ENCODE results near the gene HOXA9. TPM values are rescaled to one million over a fixed set of nuclear protein-coding genes. Genes with fewer than 3 reads are reported as not detected.
A peak's percentile ranks its signal among the peaks of the same experiment; 100 is the strongest.

Gene HOXA9
- total RNA-seq, 1 donor from 2014 or later: not detected

DNA sequence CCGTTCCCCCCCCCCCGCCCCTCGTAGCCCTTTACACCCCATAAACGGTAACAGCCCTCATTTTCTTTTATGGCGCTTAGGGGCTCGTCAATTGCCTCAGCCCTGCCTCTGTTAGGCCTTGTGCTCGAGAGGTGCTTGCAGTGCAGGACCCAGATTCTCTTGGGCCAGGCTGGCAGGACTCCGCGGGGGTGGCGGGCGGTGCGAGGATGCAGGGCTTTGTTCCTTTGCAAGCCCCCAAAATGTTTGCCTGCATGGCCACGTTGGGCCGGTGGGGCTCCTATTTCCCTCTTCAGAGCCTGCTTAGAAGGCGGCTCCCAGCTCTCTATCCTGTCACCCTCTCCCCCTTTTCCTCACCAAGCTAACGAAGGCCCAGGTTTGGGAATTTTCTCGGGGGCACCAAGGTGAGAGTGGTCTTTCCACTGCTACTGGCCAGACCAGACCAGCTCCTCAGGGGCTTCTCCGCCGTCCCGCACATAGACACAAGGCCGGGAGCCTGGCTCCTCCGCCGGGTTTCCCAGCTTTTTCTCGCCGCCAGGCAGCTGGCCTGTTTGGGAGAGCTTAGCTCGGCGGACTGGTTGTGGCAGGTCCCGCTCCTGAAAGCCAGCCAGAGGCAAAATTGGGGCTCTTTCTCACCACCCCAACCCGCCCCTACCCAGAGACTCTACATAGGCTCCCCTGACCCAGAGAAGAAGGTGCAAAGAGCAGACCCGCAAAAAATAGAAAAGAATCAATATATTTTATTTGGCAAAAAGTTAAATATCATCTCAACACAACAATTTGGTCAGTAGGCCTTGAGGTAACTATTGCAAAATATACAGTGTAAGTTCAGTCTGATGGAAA lies 3.4 kb downstream of the HOXA9 start:
- Mint-ChIP-seq H3K9me3 (ENCODE audit: low read depth) (no peaks in the 10 kb centered on the region), H3K27me3 (peaks cover 86% of the 10 kb centered on the region), H3K27ac (no peak overlapping the region), H3K4me1 (ENCODE audit: low read depth) (peaks cover 2% of the 10 kb centered on the region), H3K4me3 (ENCODE audit: low read depth) (no peak overlapping the region), H3K36me3 (ENCODE audit: insufficient read depth) (peaks cover 1% of the 10 kb centered on the region)
- TF ChIP-seq, protein P1, sequence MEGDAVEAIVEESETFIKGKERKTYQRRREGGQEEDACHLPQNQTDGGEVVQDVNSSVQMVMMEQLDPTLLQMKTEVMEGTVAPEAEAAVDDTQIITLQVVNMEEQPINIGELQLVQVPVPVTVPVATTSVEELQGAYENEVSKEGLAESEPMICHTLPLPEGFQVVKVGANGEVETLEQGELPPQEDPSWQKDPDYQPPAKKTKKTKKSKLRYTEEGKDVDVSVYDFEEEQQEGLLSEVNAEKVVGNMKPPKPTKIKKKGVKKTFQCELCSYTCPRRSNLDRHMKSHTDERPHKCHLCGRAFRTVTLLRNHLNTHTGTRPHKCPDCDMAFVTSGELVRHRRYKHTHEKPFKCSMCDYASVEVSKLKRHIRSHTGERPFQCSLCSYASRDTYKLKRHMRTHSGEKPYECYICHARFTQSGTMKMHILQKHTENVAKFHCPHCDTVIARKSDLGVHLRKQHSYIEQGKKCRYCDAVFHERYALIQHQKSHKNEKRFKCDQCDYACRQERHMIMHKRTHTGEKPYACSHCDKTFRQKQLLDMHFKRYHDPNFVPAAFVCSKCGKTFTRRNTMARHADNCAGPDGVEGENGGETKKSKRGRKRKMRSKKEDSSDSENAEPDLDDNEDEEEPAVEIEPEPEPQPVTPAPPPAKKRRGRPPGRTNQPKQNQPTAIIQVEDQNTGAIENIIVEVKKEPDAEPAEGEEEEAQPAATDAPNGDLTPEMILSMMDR (IDR thresholded peaks at IDR 0.05; ENCODE audit: unreplicated experiment): no peak
- DNase-seq (ENCODE audit: low spot score, unreplicated experiment): no peak

DNA sequence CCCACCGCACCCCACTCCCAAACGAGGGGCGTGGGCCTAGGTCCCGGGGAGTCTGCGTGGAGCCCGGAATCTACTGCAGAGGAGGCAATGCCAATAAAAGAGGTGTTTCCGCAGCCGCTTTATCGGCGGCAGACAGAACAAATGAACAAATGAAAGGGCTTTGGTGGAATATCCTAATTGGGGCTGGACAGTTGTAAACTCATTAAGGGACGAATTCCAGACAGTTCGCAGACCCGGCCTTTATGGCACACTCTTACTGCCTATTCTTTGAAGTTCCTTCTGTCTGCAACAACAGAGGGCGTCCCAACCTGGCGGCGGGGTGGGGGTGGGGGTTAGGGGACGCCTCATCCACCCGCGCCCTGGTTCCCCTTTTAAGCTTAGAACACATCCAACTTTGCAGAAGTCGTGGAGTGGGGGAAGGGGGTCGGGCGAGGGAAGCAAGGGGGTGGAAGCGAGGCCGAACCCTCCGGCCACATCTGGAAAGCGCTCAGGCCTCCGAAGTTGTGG lies 4.1 kb downstream of the HOXA9 start:
- Mint-ChIP-seq H3K9me3 (ENCODE audit: low read depth) (no peaks in the 10 kb centered on the region), H3K27me3 (peaks cover 84% of the 10 kb centered on the region), H3K4me1 (ENCODE audit: low read depth) (peaks cover 2% of the 10 kb centered on the region), H3K4me3 (ENCODE audit: low read depth) (peak overlapping the region; percentile 60), H3K27ac (no peak overlapping the region), H3K36me3 (ENCODE audit: insufficient read depth) (peaks cover 1% of the 10 kb centered on the region)
- DNase-seq (ENCODE audit: low spot score, unreplicated experiment): no peak
- TF ChIP-seq, protein P1 (IDR thresholded peaks at IDR 0.05; ENCODE audit: unreplicated experiment): no peak

GRCh38 chr7:27160546-27161213 lies 4.7 kb downstream of the HOXA9 start:
- no peaks in the 10 kb centered on the region for H3K9me3 Mint-ChIP-seq (ENCODE audit: low read depth)
- peaks cover 86% of the 10 kb centered on the region for H3K27me3 Mint-ChIP-seq
- peaks cover 1% of the 10 kb centered on the region for H3K36me3 Mint-ChIP-seq (ENCODE audit: insufficient read depth)
- no peak overlapping the region for H3K27ac Mint-ChIP-seq
- TF ChIP-seq, protein P1 (IDR thresholded peaks at IDR 0.05; ENCODE audit: unreplicated experiment): peak; percentile 99
- peak overlapping the region; percentile 60 for H3K4me3 Mint-ChIP-seq (ENCODE audit: low read depth)
- peak; percentile 90 for DNase-seq (ENCODE audit: low spot score, unreplicated experiment)
- H3K4me1 Mint-ChIP-seq (ENCODE audit: low read depth): peaks cover 4% of the 10 kb centered on the region

- TF ChIP-seq, protein P1 (IDR thresholded peaks at IDR 0.05; ENCODE audit: unreplicated experiment): no peak
- H3K27me3 Mint-ChIP-seq: peaks cover 87% of the 10 kb centered on the region
- no peak for DNase-seq (ENCODE audit: low spot score, unreplicated experiment)
- H3K9me3 Mint-ChIP-seq (ENCODE audit: low read depth): no peaks in the 10 kb centered on the region
- H3K4me1 Mint-ChIP-seq (ENCODE audit: low read depth): peaks cover 5% of the 10 kb centered on the region
- no peak overlapping the region for H3K27ac Mint-ChIP-seq
- peak overlapping the region; percentile 35 for H3K4me3 Mint-ChIP-seq (ENCODE audit: low read depth)
- peaks cover 1% of the 10 kb centered on the region for H3K36me3 Mint-ChIP-seq (ENCODE audit: insufficient read depth)
These were observed 5.2 kb downstream of the HOXA9 start for GRCh38 chr7:27160145-27160545.

All from progenitor cell of endocrine pancreas (in vitro differentiated cells).